ENCODE measurements around the gene SFSWAP. TPM values are rescaled to one million over a fixed set of nuclear protein-coding genes. Genes with fewer than 3 reads are reported as not detected.
"Not testable (repeated sequence)": the region's sequence is repeated elsewhere in the genome, so short reads cannot be mapped to it uniquely, and the experiment has no call there.

SFSWAP gene
- 41.8 TPM for polyA plus RNA-seq (2013, experiment 1 of 2)
- polyA plus RNA-seq (2013, experiment 2 of 2) = 41.7 TPM

- peak within 1 kb of the TSS; percentile 55 for H3K18ac ChIP-seq (ENCODE audit: low read length)
- H2BK120ac ChIP-seq (ENCODE audit: low read depth, low read length) = peak within 1 kb of the TSS; percentile 30
- no CpG with 5 or more reads among the region's 90 CpGs for WGBS (ENCODE audit: extremely low coverage, insufficient coverage, low lambda C conversion rate)
- peaks cover 16% of the 10 kb centered on the region for H3K79me1 ChIP-seq (ENCODE audit: low read length)
- H3K4me1 ChIP-seq (ENCODE audit: control insufficient read depth, low read depth, low read length) = peaks cover 4% of the 10 kb centered on the region
- H3K4me2 ChIP-seq (ENCODE audit: low read length) = peak within 1 kb of the TSS; percentile 95
- H4K8ac ChIP-seq (ENCODE audit: low read depth, low read length) = peak within 1 kb of the TSS; percentile 95
- peak within 1 kb of the TSS; percentile 61 for H2BK5ac ChIP-seq (ENCODE audit: low read length)
- H3K79me2 ChIP-seq (ENCODE audit: control insufficient read depth, insufficient read depth, low read length) = peaks cover 23% of the 10 kb centered on the region
- H3K27me3 ChIP-seq (ENCODE audit: insufficient read depth, low read length, poor library complexity) = no peaks in the 10 kb centered on the region
- peak within 1 kb of the TSS; percentile 98 for H3K56ac ChIP-seq (ENCODE audit: low read length)
- peak within 1 kb of the TSS; percentile 74 for H3K4ac ChIP-seq (ENCODE audit: low read depth, low read length)
- peak within 1 kb of the TSS; percentile 26 for H4K5ac ChIP-seq (ENCODE audit: low read length)
- DNase-seq = peak; percentile 83
- H2AK5ac ChIP-seq (ENCODE audit: low read length) = peak within 1 kb of the TSS; percentile 37
- H3K27ac ChIP-seq (ENCODE audit: low read depth, low read length) = peak within 1 kb of the TSS; percentile 9
- H3K4me3 ChIP-seq (ENCODE audit: low read length) = peak within 1 kb of the TSS; percentile 90
- H2BK15ac ChIP-seq (replicated peaks; ENCODE audit: low read depth) = no peak within 1 kb of the TSS
- peak within 1 kb of the TSS; percentile 75 for H3K23ac ChIP-seq (ENCODE audit: low read length)
- H3K36me3 ChIP-seq (ENCODE audit: control insufficient read depth, insufficient read depth, low read length) = peaks cover 7% of the 10 kb centered on the region
- H3K9ac ChIP-seq (ENCODE audit: low read length) = peak within 1 kb of the TSS; percentile 95
These were observed at the start of gene SFSWAP for GRCh38 chr12:131710464-131711457. TSS of gene SFSWAP (plus strand) at chr12:131711090. CDS start at chr12:131711230, 140 bp downstream.

- H3K23ac ChIP-seq (ENCODE audit: low read length); H3K79me2 ChIP-seq (ENCODE audit: control insufficient read depth, insufficient read depth, low read length); H2BK5ac ChIP-seq (ENCODE audit: low read length); H4K5ac ChIP-seq (ENCODE audit: low read length); DNase-seq; H3K4me2 ChIP-seq (ENCODE audit: low read length); H3K56ac ChIP-seq (ENCODE audit: low read length); H4K8ac ChIP-seq (ENCODE audit: low read depth, low read length); H3K4me3 ChIP-seq (ENCODE audit: low read length); H3K4ac ChIP-seq (ENCODE audit: low read depth, low read length); H2BK120ac ChIP-seq (ENCODE audit: low read depth, low read length); H3K4me1 ChIP-seq (ENCODE audit: control insufficient read depth, low read depth, low read length); H3K79me1 ChIP-seq (ENCODE audit: low read length); H2AK5ac ChIP-seq (ENCODE audit: low read length); H3K27me3 ChIP-seq (ENCODE audit: insufficient read depth, low read length, poor library complexity); H3K18ac ChIP-seq (ENCODE audit: low read length); H2BK15ac ChIP-seq (replicated peaks; ENCODE audit: low read depth); H3K27ac ChIP-seq (ENCODE audit: low read depth, low read length); H3K9ac ChIP-seq (ENCODE audit: low read length); H3K36me3 ChIP-seq (ENCODE audit: control insufficient read depth, insufficient read depth, low read length): not testable (repeated sequence)
- no CpG with 5 or more reads among the region's 78 CpGs for WGBS (ENCODE audit: extremely low coverage, insufficient coverage, low lambda C conversion rate)
These were observed 49.5 kb upstream of the SFSWAP start for GRCh38 chr12:131661170-131661985.

- not testable (repeated sequence) for H3K23ac ChIP-seq (ENCODE audit: low read length); H2BK15ac ChIP-seq (replicated peaks; ENCODE audit: low read depth); H3K4me2 ChIP-seq (ENCODE audit: low read length); H3K18ac ChIP-seq (ENCODE audit: low read length); H3K27ac ChIP-seq (ENCODE audit: low read depth, low read length); H3K9ac ChIP-seq (ENCODE audit: low read length); H2AK5ac ChIP-seq (ENCODE audit: low read length); H3K79me1 ChIP-seq (ENCODE audit: low read length); H3K36me3 ChIP-seq (ENCODE audit: control insufficient read depth, insufficient read depth, low read length); H3K27me3 ChIP-seq (ENCODE audit: insufficient read depth, low read length, poor library complexity); DNase-seq; H3K4me1 ChIP-seq (ENCODE audit: control insufficient read depth, low read depth, low read length); H3K4me3 ChIP-seq (ENCODE audit: low read length); H3K56ac ChIP-seq (ENCODE audit: low read length); H2BK5ac ChIP-seq (ENCODE audit: low read length); H3K79me2 ChIP-seq (ENCODE audit: control insufficient read depth, insufficient read depth, low read length); H4K8ac ChIP-seq (ENCODE audit: low read depth, low read length); H4K5ac ChIP-seq (ENCODE audit: low read length); H2BK120ac ChIP-seq (ENCODE audit: low read depth, low read length); H3K4ac ChIP-seq (ENCODE audit: low read depth, low read length)
- WGBS (ENCODE audit: extremely low coverage, insufficient coverage, low lambda C conversion rate) = no CpG with 5 or more reads among the region's 28 CpGs
These were observed 49.0 kb upstream of the SFSWAP start for GRCh38 chr12:131661986-131662288.

GRCh38 chr12:131662346-131662745 is 48.5 kb upstream of the SFSWAP start:
- H3K4me3 ChIP-seq (ENCODE audit: low read length); H3K36me3 ChIP-seq (ENCODE audit: control insufficient read depth, insufficient read depth, low read length); H3K23ac ChIP-seq (ENCODE audit: low read length); H3K27me3 ChIP-seq (ENCODE audit: insufficient read depth, low read length, poor library complexity); H2BK120ac ChIP-seq (ENCODE audit: low read depth, low read length); H4K8ac ChIP-seq (ENCODE audit: low read depth, low read length); H3K79me2 ChIP-seq (ENCODE audit: control insufficient read depth, insufficient read depth, low read length); H2BK5ac ChIP-seq (ENCODE audit: low read length); H3K4ac ChIP-seq (ENCODE audit: low read depth, low read length); H2AK5ac ChIP-seq (ENCODE audit: low read length); H2BK15ac ChIP-seq (replicated peaks; ENCODE audit: low read depth); H3K4me2 ChIP-seq (ENCODE audit: low read length); H3K27ac ChIP-seq (ENCODE audit: low read depth, low read length); H4K5ac ChIP-seq (ENCODE audit: low read length); H3K9ac ChIP-seq (ENCODE audit: low read length); H3K79me1 ChIP-seq (ENCODE audit: low read length); H3K4me1 ChIP-seq (ENCODE audit: control insufficient read depth, low read depth, low read length); H3K56ac ChIP-seq (ENCODE audit: low read length); DNase-seq; H3K18ac ChIP-seq (ENCODE audit: low read length): not testable (repeated sequence)
- no CpG with 5 or more reads among the region's 10 CpGs for WGBS (ENCODE audit: extremely low coverage, insufficient coverage, low lambda C conversion rate)

GRCh38 chr12:131665666-131666065 is 45.2 kb upstream of the SFSWAP start:
- H3K36me3 ChIP-seq (ENCODE audit: control insufficient read depth, insufficient read depth, low read length); H3K18ac ChIP-seq (ENCODE audit: low read length); H2BK5ac ChIP-seq (ENCODE audit: low read length); H3K4me1 ChIP-seq (ENCODE audit: control insufficient read depth, low read depth, low read length); H3K79me2 ChIP-seq (ENCODE audit: control insufficient read depth, insufficient read depth, low read length); H3K4ac ChIP-seq (ENCODE audit: low read depth, low read length); DNase-seq; H3K23ac ChIP-seq (ENCODE audit: low read length); H3K4me3 ChIP-seq (ENCODE audit: low read length); H2BK120ac ChIP-seq (ENCODE audit: low read depth, low read length); H3K27ac ChIP-seq (ENCODE audit: low read depth, low read length); H3K79me1 ChIP-seq (ENCODE audit: low read length); H3K27me3 ChIP-seq (ENCODE audit: insufficient read depth, low read length, poor library complexity); H4K8ac ChIP-seq (ENCODE audit: low read depth, low read length); H2BK15ac ChIP-seq (replicated peaks; ENCODE audit: low read depth); H4K5ac ChIP-seq (ENCODE audit: low read length); H3K56ac ChIP-seq (ENCODE audit: low read length); H3K9ac ChIP-seq (ENCODE audit: low read length); H2AK5ac ChIP-seq (ENCODE audit: low read length); H3K4me2 ChIP-seq (ENCODE audit: low read length): not testable (repeated sequence)
- no CpG with 5 or more reads among the region's 17 CpGs for WGBS (ENCODE audit: extremely low coverage, insufficient coverage, low lambda C conversion rate)

All from mesendoderm (in vitro differentiated cells).